GM12865 (cell line): ENCODE results near the gene EIF4H.
"Not testable (repeated sequence)": the region's sequence is repeated elsewhere in the genome, so short reads cannot be mapped to it uniquely, and the experiment has no call there.

Experiments
- DNase-seq: peaks from one replicate; pipeline ENCODE4 v3.0.0; 2010; ENCODE audit warnings: low read depth
- H3K4me3 ChIP-seq: 2 replicates; pipeline ENCODE4 v1.5.1; 2011; ENCODE audit warnings: mild to moderate bottlenecking, low read depth, low read length, control low read depth
- TF ChIP-seq, protein P1 (sequence below): IDR thresholded peaks from 2 replicates; pipeline ENCODE4 v1.5.1; 2011; ENCODE audit warnings: low read length, control low read depth, low read depth, inconsistent platforms; ENCODE audit not compliant: insufficient read depth; ENCODE audit errors: missing control alignments

The EIF4H gene

DNA sequence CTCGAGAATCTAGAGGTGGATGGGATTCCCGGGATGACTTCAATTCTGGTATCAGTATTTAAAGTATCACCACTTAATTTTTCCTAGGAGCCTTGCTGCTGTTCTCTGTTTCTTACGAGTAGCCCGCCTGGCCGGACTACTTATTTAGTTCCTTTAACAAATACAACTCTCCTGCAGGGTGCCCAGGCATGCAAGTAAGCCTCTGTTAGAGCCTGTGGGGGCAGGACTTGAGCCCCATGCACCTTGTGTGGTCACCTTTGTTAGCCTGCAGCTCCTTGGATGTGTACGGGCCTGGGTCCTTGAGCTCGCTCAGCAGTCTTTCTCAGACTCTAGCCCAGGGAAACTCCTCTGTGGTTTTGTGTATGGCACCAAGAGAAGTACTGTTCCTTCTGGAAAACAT, 16.1 kb downstream of the EIF4H start:
- TF ChIP-seq, protein P1, sequence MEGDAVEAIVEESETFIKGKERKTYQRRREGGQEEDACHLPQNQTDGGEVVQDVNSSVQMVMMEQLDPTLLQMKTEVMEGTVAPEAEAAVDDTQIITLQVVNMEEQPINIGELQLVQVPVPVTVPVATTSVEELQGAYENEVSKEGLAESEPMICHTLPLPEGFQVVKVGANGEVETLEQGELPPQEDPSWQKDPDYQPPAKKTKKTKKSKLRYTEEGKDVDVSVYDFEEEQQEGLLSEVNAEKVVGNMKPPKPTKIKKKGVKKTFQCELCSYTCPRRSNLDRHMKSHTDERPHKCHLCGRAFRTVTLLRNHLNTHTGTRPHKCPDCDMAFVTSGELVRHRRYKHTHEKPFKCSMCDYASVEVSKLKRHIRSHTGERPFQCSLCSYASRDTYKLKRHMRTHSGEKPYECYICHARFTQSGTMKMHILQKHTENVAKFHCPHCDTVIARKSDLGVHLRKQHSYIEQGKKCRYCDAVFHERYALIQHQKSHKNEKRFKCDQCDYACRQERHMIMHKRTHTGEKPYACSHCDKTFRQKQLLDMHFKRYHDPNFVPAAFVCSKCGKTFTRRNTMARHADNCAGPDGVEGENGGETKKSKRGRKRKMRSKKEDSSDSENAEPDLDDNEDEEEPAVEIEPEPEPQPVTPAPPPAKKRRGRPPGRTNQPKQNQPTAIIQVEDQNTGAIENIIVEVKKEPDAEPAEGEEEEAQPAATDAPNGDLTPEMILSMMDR = no peak
- DNase-seq = no peak

GRCh38 chr7:74191231-74191630, 17.1 kb downstream of the EIF4H start:
- no peak overlapping the region for H3K4me3 ChIP-seq
- DNase-seq = no peak
- TF ChIP-seq, protein P1 = no peak

More for the DNA sequence above, 16.1 kb downstream of the EIF4H start:
- H3K4me3 ChIP-seq = no peak overlapping the region

DNA sequence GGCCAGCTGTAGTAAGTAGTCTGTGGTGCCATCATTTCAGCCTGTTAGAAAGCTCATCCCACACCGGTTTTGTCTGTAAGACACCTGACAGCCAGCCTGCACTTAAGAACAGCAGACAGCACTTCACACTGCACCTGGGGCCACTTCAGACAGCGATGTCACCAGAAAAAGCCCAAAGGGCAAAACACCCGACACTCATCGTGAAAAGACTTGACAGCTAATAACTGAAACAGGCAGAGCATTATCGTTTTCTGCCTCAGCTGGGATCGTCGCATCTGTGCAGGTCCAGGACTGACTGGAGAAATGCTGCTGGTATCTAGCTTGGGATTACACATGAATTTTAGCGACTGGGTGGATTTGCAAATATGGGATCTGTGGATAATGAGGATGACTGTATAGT, 18.9 kb downstream of the EIF4H start:
- TF ChIP-seq, protein P1 = no peak
- H3K4me3 ChIP-seq = no peak overlapping the region
- DNase-seq = no peak

- TF ChIP-seq, protein P1 = no peak
- H3K4me3 ChIP-seq = no peak overlapping the region
- DNase-seq = no peak
These were observed 19.8 kb downstream of the EIF4H start for GRCh38 chr7:74193913-74194312.

DNA sequence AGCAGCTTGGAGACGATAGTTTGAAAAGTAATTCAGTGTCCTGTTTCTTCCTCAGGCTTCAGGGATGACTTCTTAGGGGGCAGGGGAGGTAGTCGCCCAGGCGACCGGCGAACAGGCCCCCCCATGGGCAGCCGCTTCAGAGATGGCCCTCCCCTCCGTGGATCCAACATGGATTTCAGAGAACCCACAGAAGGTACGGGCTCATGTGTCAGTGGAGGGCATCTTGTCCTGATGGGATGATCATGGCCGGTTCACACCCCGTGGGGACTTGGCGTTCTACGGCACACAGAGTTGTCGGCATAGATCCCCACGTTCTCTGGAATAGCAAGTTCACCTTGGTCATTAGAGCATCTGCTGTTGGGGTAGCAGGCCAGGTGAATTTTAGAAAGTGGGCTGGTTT, 20.5 kb downstream of the EIF4H start:
- no peak for DNase-seq
- H3K4me3 ChIP-seq = no peak overlapping the region
- TF ChIP-seq, protein P1 = no peak

DNA sequence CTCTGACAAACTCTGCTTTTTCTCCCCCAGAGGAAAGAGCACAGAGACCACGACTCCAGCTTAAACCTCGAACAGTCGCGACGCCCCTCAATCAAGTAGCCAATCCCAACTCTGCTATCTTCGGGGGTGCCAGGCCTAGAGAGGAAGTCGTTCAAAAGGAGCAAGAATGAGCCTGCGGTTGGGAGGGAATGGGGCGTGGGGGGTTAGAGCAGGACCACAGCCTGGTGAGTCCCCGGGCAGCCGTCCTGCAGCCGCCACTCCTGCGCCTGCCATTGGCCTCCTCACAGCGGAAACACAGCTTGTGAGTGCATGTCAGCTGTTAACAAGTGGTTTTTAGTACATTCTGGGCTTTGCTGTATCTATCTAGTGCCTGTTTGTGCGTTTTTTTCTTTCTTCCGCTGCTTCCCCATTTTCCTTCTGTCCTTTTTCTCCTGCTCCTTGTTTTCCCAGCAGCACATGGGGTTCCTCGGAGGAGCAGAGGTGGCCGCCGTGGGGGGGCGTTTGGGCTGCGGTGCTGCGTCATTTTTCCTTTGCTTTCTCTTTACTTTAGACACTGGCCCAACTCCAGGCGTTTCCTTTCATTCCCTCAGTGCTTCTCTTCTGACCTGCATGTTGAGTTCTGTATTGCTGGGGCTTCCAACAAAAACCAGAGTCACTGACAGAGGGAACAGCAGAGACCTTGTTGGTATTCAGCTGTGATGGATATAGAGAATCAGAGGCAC, 21.1 kb downstream of the EIF4H start:
- DNase-seq, H3K4me3 ChIP-seq: not testable (repeated sequence)

DNA sequence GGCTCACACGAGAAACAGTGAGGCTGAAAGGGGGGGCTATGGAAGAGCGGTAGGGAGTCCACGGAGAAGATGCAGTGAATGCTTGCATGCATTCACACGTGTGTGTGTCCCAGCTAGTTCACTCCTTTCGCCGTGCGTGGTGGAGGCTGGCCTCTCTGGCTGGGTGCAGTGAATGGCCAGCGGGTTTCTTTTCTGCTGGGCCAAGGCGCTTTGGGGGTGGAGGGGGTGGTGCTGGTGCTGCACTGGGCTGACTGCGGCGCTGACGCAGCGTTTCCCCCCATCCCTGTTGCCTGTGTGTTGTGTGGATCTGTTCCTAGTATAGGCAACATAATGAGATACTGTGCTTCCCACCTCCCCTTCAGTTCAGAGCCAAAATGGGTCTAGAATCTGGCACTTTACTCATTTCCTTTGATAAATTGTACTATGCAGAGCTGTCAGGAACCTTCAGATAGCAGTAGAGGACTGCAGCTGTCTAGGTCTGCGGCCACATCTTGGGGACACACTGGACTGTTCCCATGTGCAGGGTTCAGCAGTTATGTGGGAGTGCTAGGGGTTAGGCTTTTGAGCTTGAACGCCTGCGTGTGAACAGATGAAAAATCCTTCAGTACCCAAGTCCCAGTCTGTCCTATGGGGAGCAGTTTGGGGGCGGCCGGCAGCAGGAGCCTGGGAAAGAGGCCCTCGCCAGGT, 22.0 kb downstream of the EIF4H start:
- H3K4me3 ChIP-seq, DNase-seq: not testable (repeated sequence)

DNA sequence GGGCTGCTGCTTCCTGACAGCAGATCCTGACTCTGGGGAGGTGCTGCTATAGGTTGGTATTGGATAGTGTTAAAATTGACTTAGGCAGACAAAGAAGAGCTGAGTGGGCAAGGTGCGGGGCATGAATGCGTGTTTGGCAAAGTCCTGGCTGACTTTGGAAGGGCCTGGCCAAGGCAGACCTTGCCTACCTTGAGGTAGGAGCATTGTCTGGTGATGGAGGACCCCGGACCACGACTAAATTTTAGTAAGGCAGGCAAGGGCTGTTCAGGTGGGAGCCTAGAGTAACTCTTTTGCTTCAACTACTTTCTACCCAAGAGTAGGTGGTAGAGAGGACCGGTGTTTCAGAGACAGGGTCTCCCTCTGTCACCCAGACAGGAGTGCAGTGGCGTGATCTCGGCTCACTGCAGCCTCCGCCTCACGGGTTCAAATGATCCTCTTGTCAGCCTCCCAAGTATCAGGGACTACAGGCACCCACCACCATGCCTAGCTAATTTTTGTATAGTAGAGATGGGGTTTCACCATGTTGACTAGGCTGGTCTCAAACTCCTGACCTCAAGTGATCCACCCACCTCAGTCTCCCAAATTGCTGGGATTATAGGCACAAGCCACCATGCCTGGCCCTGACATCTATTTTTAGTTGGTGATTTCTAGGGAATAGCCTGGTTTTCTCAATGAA, 23.4 kb downstream of the EIF4H start:
- TF ChIP-seq, protein P1 = no peak
- no peak overlapping the region for H3K4me3 ChIP-seq
- no peak for DNase-seq
